ENCODE measurements around the gene DCAF5.

GRCh38 chr14:69170839-69171238, 17.9 kb upstream of the DCAF5 start:
- TF ChIP-seq EZH2 (IDR thresholded peaks at IDR 0.05; ENCODE audit: borderline replicate concordance, low read depth, low read length, poor library complexity, severe bottlenecking) = no peak
- TF ChIP-seq CTCF (conservative IDR thresholded peaks at IDR 0.05; ENCODE audit: low read depth, low read length) = no peak

All from A673 (cell line).